ENCODE measurements around the gene TOM1L1. TPM values are rescaled to one million over a fixed set of nuclear protein-coding genes. Genes with fewer than 3 reads are reported as not detected.

The TOM1L1 gene
- polyA plus RNA-seq, 3 donors: 78.6 to 129 (median 97.5) TPM

- DNase-seq: no peak
Measured at GRCh38 chr17:54982399-54982798, 81.7 kb downstream of the TOM1L1 start.

DNA sequence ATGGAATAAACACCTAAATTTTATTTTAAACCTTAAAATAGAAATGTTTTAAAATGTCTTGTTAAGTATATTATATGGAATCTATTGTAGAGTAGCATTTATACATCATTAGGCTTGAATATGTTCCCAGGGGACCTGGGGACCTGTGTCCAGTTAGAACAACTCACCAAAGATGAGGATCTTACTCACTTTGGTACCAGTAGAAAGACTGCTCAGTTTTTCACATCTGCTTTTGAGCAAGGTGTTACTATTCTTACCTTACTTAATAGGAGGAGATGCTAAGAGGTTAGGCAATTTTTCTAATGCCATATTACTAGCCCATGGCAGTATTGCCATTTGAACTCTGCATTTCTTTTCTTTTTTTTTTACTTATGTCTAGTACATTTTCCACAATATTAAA lies 82.6 kb downstream of the TOM1L1 start:
- no peak for DNase-seq

- no peak for DNase-seq
Measured at GRCh38 chr17:54985476-54985875, 84.8 kb downstream of the TOM1L1 start.

DNA sequence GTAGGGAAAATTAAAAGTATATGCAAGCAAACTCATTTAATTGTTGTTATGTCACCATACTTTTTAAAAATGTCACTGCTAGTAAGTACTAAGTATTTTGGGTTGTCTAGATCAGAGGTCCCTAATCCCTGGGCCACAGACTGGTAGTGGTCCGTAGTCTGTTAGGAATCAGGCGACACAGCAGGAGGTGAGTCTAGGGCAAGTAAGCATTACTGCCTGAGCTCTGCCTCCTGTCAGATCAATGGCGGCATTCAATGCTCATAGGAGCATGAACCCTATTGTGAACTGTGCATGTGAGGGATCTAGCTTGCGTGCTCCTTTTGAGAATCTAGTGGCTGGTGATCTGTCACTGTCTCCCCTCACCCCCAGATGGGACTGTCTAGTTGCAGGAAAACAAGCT lies 89.5 kb downstream of the TOM1L1 start:
- DNase-seq: no peak

DNA sequence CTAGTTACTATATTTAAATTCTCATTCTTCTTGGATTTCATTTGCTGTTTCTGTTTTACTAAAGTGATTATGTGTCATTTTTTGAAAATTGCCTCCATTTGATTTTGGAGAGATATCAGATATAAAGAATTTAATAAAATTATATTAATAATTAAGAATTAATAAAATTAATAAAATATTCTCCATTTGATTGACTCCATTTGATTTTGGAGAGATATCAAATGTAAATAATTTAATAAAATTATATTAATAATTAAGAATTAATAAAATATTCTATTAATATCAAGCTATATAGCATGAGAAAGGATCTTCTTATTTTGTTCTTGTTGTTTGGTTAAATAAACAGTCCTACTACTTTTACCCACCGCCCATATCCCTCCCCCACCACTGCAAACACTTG lies 90.9 kb downstream of the TOM1L1 start:
- no peak for DNase-seq

GRCh38 chr17:54992797-54993639 lies 92.4 kb downstream of the TOM1L1 start:
- peak; percentile 48 for DNase-seq

DNA sequence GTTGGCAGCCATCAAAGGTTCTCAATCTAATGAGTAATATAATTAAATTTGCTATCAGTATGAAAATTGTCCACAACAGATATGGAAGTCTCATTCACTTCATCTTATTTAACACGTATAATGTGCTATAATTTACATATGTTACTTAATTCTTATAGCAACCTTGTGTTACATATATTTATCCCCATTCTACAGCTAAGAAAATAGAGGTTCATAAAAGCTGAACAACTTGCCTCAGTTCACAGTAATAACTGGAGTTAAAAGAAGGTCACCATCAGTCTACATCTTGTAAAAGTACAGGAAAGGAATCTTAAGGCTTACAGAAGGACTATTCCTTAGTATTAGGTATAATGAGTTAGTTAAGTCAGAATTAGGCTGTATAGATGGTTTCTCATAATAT lies 95.8 kb downstream of the TOM1L1 start:
- DNase-seq: no peak

- no peak for DNase-seq
Measured at GRCh38 chr17:55002458-55002857, 101.8 kb downstream of the TOM1L1 start.

DNA sequence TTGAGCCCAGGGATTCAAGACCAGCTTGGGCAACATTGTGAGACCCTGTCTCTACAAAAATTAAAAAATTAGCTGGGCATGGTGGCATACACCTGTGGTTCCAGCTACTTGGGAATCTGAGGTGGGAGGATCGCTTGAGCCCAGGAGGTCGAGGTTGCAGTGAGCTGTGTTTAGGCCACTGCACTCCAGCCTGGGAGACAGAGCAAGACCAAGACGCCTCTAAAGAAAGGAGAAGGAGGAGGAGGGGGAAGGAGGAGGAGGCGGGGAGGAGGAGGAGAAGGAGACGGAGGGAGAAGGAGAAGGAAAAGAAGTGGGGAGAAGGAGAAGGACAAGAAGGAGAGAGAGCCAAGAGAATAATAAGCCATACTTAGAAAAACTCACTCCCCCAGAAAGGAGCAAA lies 103.8 kb downstream of the TOM1L1 start:
- no peak for DNase-seq

DNA sequence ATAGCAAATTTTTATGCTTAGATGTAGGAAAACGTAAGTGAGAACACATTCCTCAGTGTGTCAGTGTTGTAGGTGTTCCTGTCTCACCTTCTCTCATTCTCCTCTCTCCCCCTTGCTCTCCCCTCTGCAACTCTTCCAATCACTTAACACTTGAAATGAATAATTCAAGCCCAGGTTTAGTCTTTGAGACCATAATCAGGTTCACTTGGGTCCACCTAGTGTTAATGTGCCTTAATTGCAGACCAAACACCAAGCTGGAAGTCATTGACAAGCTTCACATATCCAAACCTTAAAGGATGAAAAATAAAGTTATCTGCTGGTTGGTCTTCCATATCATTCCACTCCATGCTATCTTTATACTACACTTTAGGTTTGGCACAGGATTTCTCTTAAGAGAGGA lies 104.9 kb downstream of the TOM1L1 start:
- no peak for DNase-seq

Other genes with a start within 250 kb of the TOM1L1 start
- gene COX11, start 67.8 kb downstream of the TOM1L1 start, polyA plus RNA-seq (ENCODE audit: insufficient read length in 3 of 3): 100 to 1,000 TPM in 2 of 3 donors, 10 to 100 TPM in 1; 74.6 to 112 (median 112) TPM
- 10 to 100 TPM; 14.1 to 19.1 (median 19.1) TPM for gene STXBP4, start 67.9 kb downstream of the TOM1L1 start, polyA plus RNA-seq (ENCODE audit: insufficient read length in 3 of 3)